GM21447 (cell line): ENCODE results near the gene DEDD.

Source experiments
- ATAC-seq: cut with Tn5 transposase; IDR thresholded peaks from one replicate; pipeline ENCODE4 v1.9.1; 2021; ENCODE audit not compliant: unreplicated experiment

Gene DEDD, protein sequence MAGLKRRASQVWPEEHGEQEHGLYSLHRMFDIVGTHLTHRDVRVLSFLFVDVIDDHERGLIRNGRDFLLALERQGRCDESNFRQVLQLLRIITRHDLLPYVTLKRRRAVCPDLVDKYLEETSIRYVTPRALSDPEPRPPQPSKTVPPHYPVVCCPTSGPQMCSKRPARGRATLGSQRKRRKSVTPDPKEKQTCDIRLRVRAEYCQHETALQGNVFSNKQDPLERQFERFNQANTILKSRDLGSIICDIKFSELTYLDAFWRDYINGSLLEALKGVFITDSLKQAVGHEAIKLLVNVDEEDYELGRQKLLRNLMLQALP

DNA sequence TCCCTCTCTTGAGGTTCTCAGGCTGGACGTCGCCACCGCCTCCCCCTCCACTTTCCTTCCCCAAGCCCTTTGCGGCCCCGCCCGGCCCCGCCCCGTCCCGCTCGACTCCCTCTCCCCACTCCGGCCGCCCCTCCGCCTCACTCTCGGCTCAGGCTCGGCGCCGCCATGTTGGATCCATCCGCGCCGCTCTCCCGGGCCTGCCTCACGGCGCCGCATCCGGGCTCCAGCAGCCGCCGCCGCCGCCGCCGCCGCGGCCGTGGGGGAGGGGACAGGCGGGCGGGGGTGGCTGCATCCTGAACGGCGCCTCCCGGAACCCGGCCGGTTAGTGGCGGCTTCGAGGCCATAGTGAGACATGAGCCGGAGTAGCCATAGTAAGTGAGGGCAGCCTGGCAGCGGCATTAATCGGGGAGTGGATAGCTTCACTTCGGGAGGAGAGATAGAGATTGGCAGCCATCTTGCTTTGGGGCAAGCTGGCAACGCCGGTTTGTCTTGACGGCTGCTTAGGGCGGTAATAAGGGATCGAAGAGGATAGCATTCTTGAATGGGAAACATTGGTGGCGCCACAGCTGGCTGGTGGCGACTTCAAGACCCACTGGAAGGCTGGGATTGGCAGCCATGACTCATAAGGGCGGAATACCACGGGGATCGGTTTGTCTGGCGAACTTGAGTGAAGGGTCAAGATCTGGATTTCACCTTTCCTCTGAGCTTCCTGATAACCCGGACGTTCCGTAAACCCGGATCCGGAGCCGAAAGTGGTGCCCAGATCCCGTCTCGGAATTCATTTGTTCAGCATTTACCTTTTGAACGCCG lies at the start of gene DEDD:
DEDD (minus strand) TSS at position 258 of the 810 bp plus-strand sequence. CDS start 8,205 bp downstream, outside the sequence.
- ATAC-seq = peak; percentile 94

DNA sequence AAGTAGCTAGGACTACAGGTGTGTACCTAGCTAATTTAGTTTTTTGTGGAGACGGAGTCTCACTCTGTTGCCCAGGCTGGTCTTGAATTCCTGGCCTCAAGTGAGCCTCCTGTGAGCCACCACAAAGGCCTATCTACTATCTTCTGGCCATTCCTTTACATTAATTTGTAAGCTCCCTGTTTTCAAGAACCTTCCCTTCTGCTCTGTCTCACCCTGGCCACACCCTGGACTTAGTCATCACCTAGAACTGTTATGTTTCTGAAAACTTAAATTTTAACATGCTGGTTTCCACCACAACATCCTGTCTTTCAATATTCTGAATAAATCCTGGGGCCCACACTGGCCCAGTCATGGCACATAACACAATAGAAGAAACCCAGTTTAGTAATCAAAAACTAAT lies 49.7 kb upstream of the DEDD start:
- peak; percentile 56 for ATAC-seq

GRCh38 chr1:161180639-161181038 lies 48.2 kb upstream of the DEDD start:
- ATAC-seq = no peak

DNA sequence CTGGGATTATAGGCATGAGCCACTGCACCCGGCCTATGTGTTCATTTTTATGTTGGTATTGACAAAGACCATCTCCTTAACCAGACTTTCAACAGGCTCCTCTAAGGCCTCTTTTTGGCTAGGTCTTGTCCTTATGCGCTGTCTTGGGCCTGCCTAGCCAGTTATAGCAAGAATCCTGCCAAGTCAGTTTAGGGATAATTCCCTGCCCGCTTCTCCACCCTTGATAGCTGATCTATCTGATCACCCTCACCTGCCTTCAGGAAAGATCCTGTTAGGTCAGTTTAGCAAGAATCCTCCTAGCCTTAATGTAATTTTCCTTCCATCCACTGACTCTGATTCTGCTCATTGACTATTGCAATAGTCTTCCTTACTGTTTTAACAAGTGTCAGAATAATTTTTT lies 47.2 kb upstream of the DEDD start:
- no peak for ATAC-seq

DNA sequence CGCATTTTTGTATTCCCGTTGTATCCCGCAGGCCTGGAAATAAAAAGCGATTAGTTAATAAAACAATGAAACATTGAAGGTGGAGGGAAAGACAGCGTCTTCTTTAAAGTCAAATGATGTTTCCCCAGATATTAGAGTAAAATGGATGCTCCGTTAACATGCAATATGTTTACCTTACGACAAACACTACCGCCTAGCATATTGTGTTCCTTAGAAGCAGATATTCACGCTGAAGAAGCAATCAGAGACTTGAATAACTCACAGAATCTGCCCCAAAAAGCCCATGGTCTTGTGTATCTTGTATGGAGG lies 45.4 kb upstream of the DEDD start:
- ATAC-seq = no peak

- ATAC-seq = peak; percentile 69
Measured at GRCh38 chr1:161177112-161177935, 44.9 kb upstream of the DEDD start, which contains the start of gene B4GALT3. Gene B4GALT3, minus strand, starts transcription at chr1:161177507. Its CDS starts 1,447 bp downstream, at chr1:161176060.

- no peak for ATAC-seq
Measured at GRCh38 chr1:161176468-161177111, 44.1 kb upstream of the DEDD start.

DNA sequence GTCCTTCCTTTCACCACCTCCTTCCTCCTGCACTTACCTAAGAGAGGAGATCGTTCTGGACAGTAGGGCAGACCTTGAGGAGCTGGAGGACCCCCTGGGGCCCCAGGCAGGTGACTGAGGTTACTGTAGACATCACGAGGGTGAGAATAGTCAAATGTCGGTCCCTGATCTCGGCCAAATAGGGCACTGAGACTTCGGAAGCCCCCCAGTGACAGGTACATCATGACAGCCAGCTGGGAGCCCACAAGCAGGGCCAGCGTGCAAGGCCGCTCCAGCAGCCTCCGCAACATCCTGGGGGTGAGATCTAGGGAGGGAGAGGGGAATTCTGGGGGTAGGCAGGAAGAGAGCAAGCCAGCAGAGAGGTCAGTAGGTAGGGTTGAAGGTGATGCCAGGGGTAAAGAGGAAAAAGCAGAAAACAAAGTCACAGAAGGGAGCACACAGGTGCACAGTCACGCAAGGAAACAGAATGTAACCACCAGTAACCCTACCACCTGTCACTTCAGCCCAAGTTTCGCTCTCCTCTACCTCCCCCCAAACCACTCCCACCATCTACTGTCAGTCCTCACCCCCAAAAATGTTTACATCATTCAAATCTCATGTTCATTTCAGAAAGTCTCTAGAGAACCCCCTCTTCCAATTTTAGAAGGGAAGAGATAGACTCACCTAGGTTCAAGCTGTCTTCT lies 43.4 kb upstream of the DEDD start:
- ATAC-seq = no peak

DNA sequence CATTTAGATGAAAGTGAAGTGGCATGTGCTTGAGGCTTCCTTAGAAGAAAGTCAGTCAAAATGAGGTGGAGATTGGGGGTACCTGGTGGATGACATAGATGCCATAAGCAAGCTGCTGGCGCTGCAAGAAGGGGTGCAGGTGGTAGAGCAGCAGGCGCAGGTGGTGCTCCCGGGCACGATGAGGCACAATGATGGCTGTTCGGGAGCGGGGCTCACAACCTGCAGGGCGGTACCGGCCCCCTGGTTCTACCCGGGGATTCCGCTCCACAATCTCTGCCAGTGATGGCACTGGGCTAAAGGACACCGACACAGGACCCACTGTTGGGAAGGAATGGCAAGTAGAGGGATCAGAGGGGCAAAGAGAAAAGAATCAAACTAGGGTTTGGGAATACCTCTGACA lies 42.4 kb upstream of the DEDD start:
- no peak for ATAC-seq

GRCh38 chr1:161173711-161174110 lies 41.2 kb upstream of the DEDD start:
- no peak for ATAC-seq

GRCh38 chr1:161172776-161173376 lies 40.4 kb upstream of the DEDD start:
- ATAC-seq = no peak

DNA sequence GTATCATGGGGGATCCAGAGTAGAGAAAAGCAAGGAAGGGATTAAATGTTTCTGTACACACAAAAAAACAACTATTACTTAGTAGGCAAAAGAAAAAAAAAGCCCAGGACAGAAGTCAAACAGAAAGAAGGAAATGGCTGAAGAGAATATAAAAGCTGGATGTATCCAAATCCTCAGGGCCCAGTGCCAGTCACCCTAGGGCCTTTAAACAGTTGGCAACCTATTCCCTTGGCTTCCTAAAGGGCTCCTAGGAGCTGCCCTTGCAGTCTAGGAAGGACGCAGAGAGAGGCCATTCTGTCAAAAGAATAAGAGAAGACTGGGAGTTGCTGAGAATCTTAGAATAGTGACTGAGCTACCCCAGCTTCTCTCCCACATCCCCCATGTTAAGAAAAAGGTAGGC lies 39.9 kb upstream of the DEDD start:
- no peak for ATAC-seq

DNA sequence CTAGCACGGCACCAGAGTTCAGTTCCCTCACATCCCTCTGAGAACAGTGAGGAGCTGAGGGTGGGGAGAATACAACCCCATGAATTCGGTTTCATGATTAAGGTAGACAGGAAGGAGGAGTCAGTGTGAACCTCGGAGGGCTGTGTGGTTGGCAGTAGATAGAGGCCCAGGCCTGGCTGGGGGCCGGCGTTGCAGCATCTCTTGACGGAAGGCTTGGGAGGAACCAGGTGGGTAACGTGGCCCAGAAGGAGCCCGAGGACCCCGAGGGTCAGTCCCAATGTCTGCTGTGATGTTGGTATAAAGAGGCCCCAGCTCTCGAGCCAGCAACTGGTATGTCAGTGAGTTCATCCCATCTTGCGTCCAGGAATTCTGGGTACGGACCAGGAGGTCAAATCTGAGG lies 39.2 kb upstream of the DEDD start:
- ATAC-seq = no peak

DNA sequence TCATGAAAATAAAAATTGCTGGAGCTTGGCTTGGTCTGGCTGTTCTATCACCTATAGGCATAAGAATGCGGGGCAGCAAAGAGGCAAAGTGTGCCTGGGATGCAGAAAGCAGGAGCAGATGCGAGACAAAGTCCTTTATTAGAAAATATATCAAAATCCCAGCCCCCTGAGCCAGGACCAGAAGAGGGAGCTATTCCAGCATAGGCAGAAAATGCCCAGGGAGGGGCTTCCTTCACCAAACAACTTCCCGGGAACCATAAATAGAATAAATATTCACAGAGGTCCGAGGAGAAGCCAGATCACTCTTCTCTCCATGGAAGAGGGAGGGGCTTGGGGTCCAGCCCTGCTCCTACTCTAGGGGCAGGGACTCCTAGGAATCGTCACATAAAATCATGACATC lies 38.7 kb upstream of the DEDD start:
- ATAC-seq = no peak

DNA sequence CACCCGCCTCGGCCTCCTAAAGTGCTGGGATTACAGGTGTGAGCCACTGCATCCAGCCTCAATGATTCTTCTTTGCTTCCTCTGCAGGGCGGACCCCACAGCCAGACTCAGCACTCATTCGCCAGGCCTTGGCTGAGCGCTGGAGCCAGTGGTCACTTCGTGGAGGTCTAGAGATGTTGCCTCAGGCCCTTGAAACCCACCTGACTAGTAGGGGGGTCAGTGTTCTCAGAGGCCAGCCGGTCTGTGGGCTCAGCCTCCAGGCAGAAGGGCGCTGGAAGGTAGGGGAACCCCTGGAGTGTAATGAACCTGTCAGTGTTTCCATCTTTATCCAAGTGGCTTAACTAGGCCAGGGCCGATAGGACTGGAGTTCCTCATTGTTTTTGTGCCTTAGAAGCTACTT lies 36.4 kb upstream of the DEDD start:
- no peak for ATAC-seq

GRCh38 chr1:161166669-161167548 lies 34.4 kb upstream of the DEDD start:
- ATAC-seq = peak; percentile 3

GRCh38 chr1:161165742-161166668 lies 33.5 kb upstream of the DEDD start, which contains the start of gene PPOX:
Gene PPOX, plus strand, starts transcription at chr1:161166426. Its CDS starts 422 bp downstream, at chr1:161166848.
- peak; percentile 93 for ATAC-seq
